Stomach (tissue), 9 donors: ENCODE data around the gene NTHL1. TPM values are rescaled to one million over a fixed set of nuclear protein-coding genes. Genes with fewer than 3 reads are reported as not detected.

Experiments
- DNase-seq, 2 donors: peaks; one replicate each; pipeline versions ENCODE4 v3.0.0 to v3.0.0-alpha.2; 2013 to 2019
- H3K27ac ChIP-seq, 5 donors: fragments of 200-600 bp in 4 of 5; sonication (generic) in 4 of 5; one replicate each; pipeline ENCODE4 v1.5.1; 2013 to 2019; ENCODE audit warnings: mild to moderate bottlenecking in 1 of 5, moderate library complexity in 1 of 5
- H3K27me3 ChIP-seq, 3 donors: fragments of 200-600 bp; sonication (generic); one replicate each; pipeline ENCODE4 v1.5.1; 2017 to 2019; ENCODE audit warnings: mixed run types in 1 of 3
- H3K36me3 ChIP-seq, 4 donors: fragments of 200-600 bp; sonication (generic); 1 replicate in 3 of 4; 2 replicates in 1 of 4; pipeline ENCODE4 v1.5.1; 2016 to 2019
- H3K4me1 ChIP-seq, 4 donors: fragments of 200-600 bp; sonication (generic); one replicate each; pipeline ENCODE4 v1.5.1; 2016 to 2019
- H3K4me3 ChIP-seq, 4 donors: fragments of 200-600 bp; sonication (generic) in 3 of 4; one replicate each; pipeline ENCODE4 v1.5.1; 2016 to 2019; ENCODE audit warnings: mild to moderate bottlenecking in 1 of 4
- H3K9me3 ChIP-seq, 4 donors: fragments of 200-600 bp; sonication (generic); one replicate each; pipeline ENCODE4 v1.5.1; 2016 to 2019
- CTCF ChIP-seq, 7 experiments: fragments of 450-650 bp in 4 of 7; fragments of 200-600 bp in 3 of 7; sonication (generic) in 3 of 7; IDR thresholded peaks; one replicate each; pipeline ENCODE4 v1.5.1; 2016 to 2019; ENCODE audit warnings: antibody characterized with exemption in 7 of 7, control low read depth in 2 of 7, mild to moderate bottlenecking in 1 of 7
- EP300 ChIP-seq: sonication (generic); formaldehyde crosslinking; IDR thresholded peaks from one replicate; pipeline ENCODE4 v1.6.1; 2017; ENCODE audit warnings: antibody characterized with exemption
- POLR2A ChIP-seq, 4 donors: fragments of 450-650 bp; IDR thresholded peaks; one replicate each; pipeline ENCODE4 v1.6.1; 2016; ENCODE audit warnings: antibody characterized with exemption in 4 of 4, control low read depth in 2 of 4, mild to moderate bottlenecking in 1 of 4, moderate library complexity in 1 of 4
- POLR2AphosphoS5 ChIP-seq, 3 donors: sonication (generic); formaldehyde crosslinking; IDR thresholded peaks; one replicate each; pipeline ENCODE4 v1.6.1; 2016; ENCODE audit warnings: antibody characterized with exemption in 3 of 3
- WGBS, 5 donors: extraction: QIAGEN DNeasy Blood & Tissue Kit in 3 of 5; methylation state at CpG; one replicate each; pipeline versions ENCODE4 v1.1.5 to v1.1.7; 2013 to 2018; 5-methylcytosine and 5-hydroxymethylcytosine counted together
- intact Hi-C: fragments of 100-400 bp; cut with DNase I; formaldehyde crosslinking; loops from one replicate; pipeline ENCODE4 v1.15.1; 2023; ENCODE audit warnings: low total_unique reads
- polyA plus RNA-seq, 3 donors: library from polyadenylated mRNA; stranded (reverse); fragments of 200-250 nt; gene quantifications; one replicate each; pipeline ENCODE4 v1.2.3, GENCODE V29; 2013
- total RNA-seq, 5 donors: library from RNA; depleted of rRNA; stranded (reverse); fragments of >200 nt; gene quantifications; one replicate each; pipeline versions ENCODE4 v1.1.0 to v1.2.3, GENCODE V29; 2014 to 2016
- donor health status: healthy with polysubstance abuse.
- donor health status: Bipolar disorder and iron deficiency.
- donor health status: healthy.

NTHL1 gene
- total and polyA plus RNA-seq, 8 donors, result 2.3 to 663 (median 32.9) TPM

- 81 to 100% (median 83%) methylated on average over 2 to 8 of the region's 8 CpGs for WGBS, 5 donors
- Histone ChIP-seq H3K27me3 (no peaks in the 10 kb centered on the region), H3K9me3 (no peaks in the 10 kb centered on the region), H3K4me1 (peaks cover 45 to 55% (median 50%) of the 10 kb centered on the region in 4 donors), H3K27ac (peak overlapping the region in 1 of 5 donors; percentile 64), H3K36me3 (peaks cover 45 to 67% (median 61%) of the 10 kb centered on the region in 4 donors), H3K4me3 (no peak overlapping the region)
- no peak for DNase-seq
- intact Hi-C loops, result no loop called here
- TF ChIP-seq CTCF (IDR thresholded peaks at IDR 0.05), result no peak
- TF ChIP-seq POLR2A (IDR thresholded peaks at IDR 0.05), result no peak
Observed at GRCh38 chr16:2003231-2003826, 44.3 kb downstream of the NTHL1 start.

GRCh38 chr16:2002406-2003230 is 45.0 kb downstream of the NTHL1 start:
- WGBS, 5 donors, result 88 to 95% (median 94%) methylated on average over 31 to 47 of the region's 47 CpGs
- Histone ChIP-seq H3K27ac (no peak overlapping the region), H3K36me3 (peaks cover 52 to 72% (median 67%) of the 10 kb centered on the region in 4 donors), H3K27me3 (no peaks in the 10 kb centered on the region), H3K4me3 (no peak overlapping the region), H3K4me1 (peaks cover 38 to 48% (median 43%) of the 10 kb centered on the region in 4 donors), H3K9me3 (no peaks in the 10 kb centered on the region)
- TF ChIP-seq POLR2A (IDR thresholded peaks at IDR 0.05) (no peak), EP300 (no peak), CTCF (IDR thresholded peaks at IDR 0.05) (no peak), POLR2AphosphoS5 (IDR thresholded peaks at IDR 0.05) (no peak)
- intact Hi-C loops, result no loop called here
- DNase-seq, result no peak

GRCh38 chr16:2001456-2002355 is 45.9 kb downstream of the NTHL1 start:
- intact Hi-C loops, result no loop called here
- no peak for DNase-seq
- Histone ChIP-seq H3K36me3 (peaks cover 52 to 81% (median 76%) of the 10 kb centered on the region in 4 donors), H3K9me3 (no peaks in the 10 kb centered on the region), H3K27me3 (no peaks in the 10 kb centered on the region), H3K27ac (no peak overlapping the region), H3K4me1 (peaks cover 29 to 39% (median 35%) of the 10 kb centered on the region in 4 donors), H3K4me3 (no peak overlapping the region)
- TF ChIP-seq POLR2AphosphoS5 (IDR thresholded peaks at IDR 0.05) (no peak), EP300 (no peak), POLR2A (IDR thresholded peaks at IDR 0.05) (no peak), CTCF (IDR thresholded peaks at IDR 0.05) (no peak)
- 94 to 97% (median 95%) methylated on average over 45 to 53 of the region's 53 CpGs for WGBS, 5 donors

DNA sequence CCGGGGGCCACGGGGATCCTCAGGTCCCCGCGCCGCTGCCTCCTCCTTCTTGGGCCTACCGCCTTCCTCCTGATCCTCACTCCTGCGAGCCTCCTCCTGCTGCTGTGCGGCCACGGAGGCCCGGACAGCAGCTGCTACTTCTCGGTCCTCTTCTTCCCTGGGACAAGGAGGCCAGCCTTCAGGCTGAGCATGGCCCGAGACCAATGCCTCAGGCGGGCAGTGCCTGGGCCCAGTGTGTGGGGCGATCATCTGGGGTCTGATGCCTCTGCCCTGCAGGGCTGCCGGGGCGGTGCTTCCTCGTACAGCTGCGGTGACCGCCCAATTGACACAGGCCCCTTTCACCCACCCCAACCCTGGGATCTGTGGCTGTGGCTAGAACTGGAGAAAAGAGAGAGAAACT is 46.6 kb downstream of the NTHL1 start:
- peaks cover 22 to 32% (median 30%) of the 10 kb centered on the region in 4 donors for H3K4me1 ChIP-seq
- no peaks in the 10 kb centered on the region for H3K9me3 ChIP-seq
- intact Hi-C loops, result no loop called here
- no peaks in the 10 kb centered on the region for H3K27me3 ChIP-seq
- H3K36me3 ChIP-seq, result peaks cover 52 to 83% (median 76%) of the 10 kb centered on the region in 4 donors
- WGBS, 5 donors, result 95 to 98% (median 96%) methylated on average over 13 to 19 of the region's 19 CpGs
- no peak overlapping the region for H3K27ac ChIP-seq
- DNase-seq, result no peak
- no peak overlapping the region for H3K4me3 ChIP-seq
- TF ChIP-seq POLR2AphosphoS5 (IDR thresholded peaks at IDR 0.05) (no peak), CTCF (IDR thresholded peaks at IDR 0.05) (no peak), POLR2A (IDR thresholded peaks at IDR 0.05) (no peak), EP300 (no peak)
